HG03039 (cell line): ENCODE data around the gene GCNA.
"Not testable (repeated sequence)": the region's sequence is repeated elsewhere in the genome, so short reads cannot be mapped to it uniquely, and the experiment has no call there.

ENCODE experiments used
- ATAC-seq: cut with Tn5 transposase; IDR thresholded peaks from one replicate; pipeline ENCODE4 v1.9.1; 2021; ENCODE audit warnings: mild to moderate bottlenecking, moderate library complexity; ENCODE audit not compliant: unreplicated experiment

Gene GCNA

DNA sequence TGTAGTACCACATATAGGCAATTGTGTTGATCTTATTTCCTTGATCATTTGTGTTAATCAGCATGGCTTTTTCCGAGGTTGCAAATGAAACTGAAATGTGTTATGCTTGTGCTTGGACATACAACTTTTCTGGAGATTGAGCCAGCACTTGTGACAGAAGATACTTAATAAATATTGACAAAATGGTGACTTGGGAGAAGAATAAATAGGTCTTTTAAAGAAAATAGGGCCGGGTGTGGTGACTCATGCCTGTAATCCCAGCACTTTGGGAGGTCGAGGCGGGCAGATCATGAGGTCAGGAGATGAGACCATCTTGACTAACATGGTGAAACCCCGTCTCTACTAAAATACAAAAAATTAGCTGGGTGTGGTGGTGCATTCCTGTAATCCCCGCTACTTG is 18.5 kb upstream of the GCNA start:
- ATAC-seq, result not testable (repeated sequence)

DNA sequence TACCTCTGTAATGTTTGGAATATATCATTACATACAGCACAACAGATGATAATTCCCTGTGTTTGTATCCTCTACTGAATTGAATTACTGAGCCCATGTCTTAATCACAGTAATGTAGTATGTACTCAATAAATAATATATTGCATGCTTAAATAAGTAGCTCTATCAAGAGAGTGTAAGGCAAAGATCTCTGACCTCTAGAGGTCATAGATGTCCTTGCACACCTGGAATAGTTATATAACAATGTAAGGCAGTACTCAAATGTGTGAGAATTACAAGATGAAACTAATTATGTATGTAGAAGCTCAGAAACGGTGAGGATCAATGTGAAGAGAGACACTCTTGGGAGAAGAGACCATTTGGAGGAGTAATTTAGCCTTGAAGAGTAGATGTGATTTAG is 14.3 kb upstream of the GCNA start:
- ATAC-seq, result no peak

DNA sequence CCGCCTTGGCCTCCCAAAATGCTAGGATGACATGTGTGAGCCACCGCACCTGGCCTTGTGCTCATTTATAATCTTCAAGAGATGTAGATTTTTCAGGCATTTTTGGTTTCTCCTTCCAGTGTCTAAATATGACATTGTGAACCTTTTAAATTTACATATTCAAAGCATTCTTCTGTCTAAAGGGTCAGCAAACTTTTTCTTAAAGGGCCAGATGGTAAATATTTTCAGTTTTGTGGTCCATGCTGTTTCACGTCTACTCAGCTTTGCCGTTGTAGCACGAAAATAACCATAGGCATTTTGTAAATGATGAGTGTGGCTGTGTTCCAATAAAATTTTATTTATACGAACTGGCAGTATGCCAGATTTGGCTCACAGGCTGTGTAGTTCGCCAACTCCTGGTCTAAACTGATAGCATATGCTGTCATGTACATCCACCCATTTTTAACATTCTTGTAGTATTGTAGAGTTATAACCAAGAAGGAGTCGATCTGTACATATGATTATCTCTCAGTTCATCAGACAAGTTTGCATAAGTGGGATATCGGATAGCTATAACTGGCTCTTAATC is 12.7 kb upstream of the GCNA start:
- ATAC-seq, result no peak

DNA sequence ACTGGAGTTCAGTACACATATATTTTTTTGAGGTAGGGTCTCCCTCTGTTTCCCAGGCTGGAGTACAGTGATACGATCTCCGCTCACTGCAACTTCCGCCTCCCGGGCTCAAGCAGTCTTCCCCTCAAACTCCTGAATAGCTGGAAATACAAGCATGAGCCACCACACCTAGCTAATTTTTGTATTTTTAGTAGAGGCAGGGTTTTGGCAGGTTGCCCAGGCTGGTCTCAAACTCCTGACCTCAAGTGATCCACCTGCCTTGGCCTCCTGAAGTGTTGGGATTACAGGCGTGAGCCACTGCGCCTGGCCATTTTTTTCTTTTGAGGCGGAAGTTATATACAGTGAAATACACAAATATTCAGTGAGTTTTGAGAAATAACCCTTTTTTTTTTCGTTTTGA is 6.8 kb upstream of the GCNA start:
- not testable (repeated sequence) for ATAC-seq

DNA sequence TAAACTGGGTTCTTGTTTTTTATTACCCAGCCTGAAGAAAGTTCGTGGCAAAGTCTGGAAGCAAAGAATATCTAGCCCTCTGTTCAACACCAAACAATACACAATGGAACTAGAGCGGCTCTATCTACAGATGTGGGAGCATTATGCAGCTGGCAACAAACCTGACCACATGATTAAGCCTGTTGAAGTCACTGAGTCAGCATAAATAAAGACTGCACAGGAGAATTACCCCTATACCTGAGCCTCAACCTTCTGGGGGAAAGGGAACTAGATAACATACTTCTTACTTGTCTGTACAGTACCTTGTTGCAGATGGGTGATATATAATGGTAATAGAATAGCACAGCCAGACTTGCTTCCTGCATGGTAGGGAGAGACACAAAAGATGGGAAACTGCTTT is 4.6 kb upstream of the GCNA start:
- ATAC-seq, result no peak

DNA sequence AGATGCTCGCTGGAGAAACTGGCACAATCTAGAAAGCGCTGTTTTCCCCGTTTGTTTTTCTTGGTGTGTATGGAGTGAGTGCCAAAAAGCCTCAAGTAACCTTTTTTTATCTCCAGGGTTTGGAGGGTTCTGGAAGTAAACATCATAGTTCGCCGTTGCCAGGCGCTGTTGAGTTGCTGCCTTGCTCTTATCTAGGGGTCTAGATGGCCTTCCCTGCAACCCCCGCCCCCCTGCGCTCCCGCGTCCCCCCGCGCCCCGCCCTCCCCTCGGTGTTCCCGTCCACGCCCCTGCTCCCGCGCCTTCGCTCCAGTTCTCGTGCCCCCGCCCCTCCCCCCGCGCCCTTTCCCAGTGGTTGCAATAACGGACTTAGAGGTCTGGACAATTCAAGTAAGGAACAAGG is 555 bp upstream of the GCNA start:
- ATAC-seq, result no peak

DNA sequence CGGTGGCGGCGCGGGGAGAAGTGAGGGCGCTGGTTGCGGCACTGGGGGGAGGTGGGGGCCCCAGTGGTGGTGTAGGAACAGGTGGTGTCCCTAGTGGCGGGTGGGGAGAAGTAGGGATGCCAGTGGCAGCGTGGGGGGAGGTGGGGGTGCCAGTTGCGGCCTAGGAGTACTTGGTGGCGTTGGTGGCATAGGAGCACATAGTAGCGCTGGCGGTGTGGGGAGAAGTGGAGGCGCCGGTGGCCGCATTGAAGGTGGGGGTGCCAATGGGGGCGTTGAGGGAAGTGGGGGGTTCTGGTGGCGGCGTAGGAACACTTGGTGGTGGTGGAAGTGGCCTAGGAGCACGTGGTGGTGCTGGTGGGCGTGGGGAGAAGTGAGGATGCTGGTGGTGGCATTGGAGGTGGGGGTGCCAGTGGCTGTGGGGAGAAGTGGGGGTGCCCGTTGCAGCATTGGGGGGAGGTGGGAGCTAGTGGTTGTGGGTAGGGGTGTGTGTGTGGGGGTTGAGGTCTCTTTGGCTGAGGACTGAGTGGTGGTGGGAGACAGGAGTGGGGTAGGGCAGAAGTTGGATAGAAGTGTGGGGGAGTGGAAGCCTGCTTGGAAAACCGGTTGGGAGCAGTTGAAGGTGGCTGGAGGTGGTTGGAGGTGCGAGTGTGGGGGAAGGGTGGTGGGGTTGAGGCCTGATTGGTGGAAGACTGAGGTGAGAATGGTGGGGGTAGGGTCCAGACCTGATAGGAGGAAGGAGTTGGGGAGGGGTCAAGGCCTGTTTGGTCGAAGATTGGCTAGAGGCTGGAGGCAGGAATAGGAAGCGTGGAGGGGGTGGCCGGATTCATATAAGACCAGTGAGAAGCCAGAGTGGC is 1.1 kb downstream of the GCNA start:
- no peak for ATAC-seq

DNA sequence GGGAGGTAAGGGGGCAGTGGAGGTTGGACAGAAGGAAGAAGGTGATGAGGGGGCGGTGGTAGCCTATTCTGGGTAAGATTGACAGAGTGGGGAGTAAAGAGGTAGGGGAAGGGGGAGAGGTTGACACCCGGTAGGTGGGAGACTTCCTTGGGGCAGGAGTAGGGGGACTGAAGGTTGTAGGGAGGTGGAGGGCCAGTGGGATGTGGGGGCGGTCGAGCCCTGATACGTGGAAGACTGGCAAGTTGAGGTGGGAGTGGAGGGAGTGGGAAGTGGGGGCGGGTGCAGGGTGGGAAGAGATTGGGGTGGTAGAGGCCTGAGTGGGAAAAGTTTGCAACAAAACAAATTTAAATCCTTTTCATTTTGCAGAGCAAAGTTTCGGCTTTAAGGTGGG is 1.7 kb downstream of the GCNA start:
- ATAC-seq, result no peak

DNA sequence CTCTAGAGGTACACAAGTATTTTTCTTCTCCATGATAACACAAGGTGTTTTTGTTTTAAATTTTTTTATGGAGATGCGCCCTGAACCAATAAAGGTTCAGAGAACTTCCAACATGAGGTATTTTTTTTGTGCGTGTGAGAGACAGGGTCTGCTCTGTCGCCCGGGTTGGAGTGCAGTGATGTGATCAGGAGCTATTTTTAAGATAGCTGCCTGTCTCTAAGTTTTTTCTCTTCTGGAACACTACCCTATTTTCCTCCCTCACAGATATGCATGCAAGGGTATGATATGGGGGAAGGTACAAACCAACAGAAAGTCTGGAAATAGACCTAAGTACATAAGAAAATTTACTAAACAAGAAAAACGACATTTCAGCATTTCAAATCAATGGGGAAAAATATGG is 3.0 kb downstream of the GCNA start:
- ATAC-seq, result no peak

DNA sequence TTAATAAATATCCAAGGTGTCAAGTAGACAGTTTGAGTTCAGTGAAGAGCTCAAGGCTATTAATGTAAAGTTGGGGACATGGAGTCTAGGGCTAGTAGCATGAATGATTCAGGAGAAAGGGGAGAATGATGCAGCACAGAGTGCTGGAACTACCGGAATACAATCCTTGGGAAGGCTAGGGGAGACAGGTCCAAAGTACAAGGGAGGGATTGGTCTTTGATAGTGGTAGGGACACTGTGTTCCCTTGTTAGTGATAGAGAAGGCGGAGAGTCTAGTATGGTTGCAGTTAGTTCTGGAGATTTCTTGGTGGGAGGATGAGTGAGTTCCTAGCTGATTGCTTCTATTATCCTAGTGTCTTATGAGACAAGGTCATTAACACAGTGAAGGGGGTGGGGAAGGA is 8.7 kb downstream of the GCNA start:
- ATAC-seq, result no peak

DNA sequence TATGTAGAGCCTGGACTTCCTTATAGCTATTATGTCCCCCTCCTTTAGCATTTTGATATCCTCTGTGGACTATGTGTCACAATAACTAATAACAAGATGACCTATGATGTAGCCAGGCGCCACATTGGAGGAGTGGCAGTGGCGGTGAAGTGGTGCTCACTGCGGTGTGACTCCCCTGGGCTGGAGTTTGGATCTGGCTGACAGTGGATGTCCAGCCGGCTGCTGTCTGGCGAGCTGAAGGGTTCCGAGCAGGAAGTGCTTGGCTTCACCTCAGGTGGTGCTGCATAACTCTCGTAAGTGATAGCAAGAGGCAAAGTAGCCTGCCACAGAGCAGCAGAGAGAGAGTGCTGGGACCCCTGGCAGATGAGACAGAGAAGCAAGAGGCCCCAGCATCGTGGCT is 15.0 kb downstream of the GCNA start:
- not testable (repeated sequence) for ATAC-seq

DNA sequence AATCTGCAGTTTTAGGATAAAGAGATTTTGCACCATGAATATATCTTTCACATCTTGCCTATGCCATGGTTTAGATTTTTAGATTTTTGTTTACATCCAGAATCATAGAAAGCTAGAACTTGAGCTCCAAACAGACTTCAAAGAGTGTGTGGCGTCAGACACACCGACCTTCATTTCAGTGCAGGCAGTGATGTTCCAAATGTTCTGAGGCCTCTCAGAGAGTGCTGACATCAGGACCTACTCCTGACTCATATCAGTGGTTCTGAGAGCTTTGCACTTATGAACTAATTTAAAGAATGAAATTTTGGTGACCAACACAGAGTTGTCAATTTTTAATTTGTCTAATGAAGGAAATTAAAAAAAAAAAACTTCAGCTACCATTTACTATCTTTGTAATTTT is 21.7 kb downstream of the GCNA start:
- no peak for ATAC-seq

DNA sequence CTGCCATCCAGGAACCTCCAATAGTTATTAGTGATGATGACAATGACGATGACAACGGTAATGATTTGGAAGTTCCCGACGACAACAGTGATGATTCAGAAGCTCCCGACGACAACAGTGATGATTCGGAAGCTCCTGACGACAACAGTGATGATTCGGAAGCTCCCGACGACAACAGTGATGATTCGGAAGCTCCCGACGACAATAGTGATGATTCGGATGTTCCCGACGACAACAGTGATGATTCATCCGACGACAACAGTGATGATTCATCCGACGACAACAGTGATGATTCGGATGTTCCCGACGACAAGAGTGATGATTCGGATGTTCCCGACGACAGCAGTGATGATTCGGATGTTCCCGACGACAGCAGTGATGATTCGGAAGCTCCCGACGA is 25.4 kb downstream of the GCNA start:
- ATAC-seq, result no peak

DNA sequence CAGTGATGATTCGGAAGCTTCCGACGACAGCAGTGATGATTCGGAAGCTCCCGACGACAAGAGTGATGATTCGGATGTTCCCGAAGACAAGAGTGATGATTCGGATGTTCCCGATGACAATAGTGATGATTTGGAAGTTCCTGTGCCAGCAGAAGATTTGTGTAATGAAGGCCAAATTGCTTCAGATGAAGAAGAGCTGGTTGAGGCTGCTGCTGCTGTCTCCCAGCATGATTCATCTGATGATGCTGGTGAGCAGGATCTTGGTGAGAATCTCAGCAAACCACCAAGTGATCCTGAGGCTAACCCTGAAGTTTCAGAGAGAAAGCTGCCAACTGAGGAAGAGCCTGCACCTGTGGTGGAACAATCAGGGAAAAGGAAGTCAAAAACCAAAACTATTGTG is 25.9 kb downstream of the GCNA start:
- no peak for ATAC-seq

DNA sequence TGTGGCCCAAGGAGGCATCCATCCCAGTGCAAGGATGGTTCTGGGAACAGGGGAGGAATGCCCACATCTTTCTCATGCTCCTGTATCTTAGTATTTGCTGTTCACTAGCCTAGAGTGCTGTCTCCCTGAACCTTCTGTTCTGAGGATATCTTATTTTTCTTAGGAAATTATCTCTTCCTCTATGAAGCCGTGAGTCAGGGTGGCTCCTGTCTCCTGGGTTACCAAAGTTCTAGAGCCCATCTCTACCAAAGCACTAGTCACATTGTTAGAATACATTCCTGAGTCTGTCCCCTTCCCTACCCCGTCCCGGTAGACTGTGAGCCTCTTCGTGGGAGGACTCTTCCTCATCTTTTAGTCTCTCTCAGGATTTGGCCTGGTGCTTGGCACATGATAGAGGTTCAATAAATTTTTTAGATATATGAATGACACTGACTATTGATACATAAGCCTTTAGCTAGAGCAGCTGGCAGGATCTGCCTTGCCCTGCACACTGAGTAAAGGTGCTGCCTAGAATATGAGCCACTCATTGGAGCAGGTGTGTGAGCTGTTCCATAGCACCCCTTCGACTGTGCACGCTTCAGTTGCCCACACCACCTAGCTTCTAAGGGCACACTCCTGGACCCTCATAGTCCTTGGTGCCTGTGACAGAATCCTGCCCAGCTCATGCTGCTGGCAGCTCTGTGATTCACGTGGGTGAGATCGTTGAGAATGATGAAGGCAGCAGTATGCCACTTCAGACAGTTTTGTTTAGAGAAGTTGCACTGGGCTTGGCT is 26.7 kb downstream of the GCNA start:
- ATAC-seq, result no peak

DNA sequence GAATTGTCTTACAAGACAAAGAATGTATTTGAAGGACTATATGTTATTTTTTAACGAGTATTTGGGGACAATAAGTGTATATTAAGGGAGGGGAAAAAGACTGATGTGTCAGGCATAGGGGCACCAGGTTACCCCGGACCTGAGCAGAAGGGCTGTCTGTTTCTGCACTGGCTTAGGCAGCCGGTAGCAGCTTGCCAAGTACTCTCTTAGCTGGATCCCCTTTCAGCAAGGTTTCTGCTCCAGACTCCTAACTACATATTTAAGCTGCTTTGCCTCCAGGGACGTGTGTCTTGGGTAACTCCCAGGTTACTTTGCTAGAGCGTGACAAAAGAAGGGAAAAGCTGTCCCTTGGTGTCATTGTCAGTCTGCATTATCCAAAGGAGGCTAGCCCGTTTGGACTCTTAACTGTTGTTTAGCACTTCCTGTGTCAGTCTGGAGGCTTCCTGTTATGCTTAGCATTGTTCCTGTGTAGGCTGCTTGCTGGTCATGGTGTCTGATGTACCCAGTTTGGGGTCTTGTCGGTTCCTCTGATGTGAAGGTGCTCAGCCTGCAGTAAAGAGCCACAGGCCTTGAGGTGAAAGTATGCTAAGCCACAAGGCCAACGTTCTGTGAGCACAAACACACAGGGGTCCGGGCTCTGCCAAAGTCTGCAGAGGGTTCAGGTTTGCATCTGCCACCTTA is 28.4 kb downstream of the GCNA start:
- no peak for ATAC-seq

DNA sequence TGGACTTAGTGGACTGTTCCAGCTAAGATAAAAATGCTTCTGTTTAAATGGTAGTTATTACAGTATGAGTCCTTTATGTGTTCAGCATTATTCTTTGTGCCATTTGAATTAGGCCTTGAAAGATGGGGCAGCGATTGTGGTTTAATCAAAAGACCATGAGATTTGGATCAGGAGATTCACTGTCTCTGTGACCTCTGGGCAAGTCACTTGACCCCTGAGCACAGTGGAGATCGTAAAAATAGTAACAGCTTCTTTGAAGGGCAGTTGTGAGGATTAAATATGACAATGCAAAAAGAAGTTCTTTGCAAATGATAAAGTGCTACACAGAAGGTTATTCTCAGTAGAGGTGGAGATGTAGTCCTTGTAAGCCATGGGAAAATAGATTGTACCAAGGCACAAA is 29.3 kb downstream of the GCNA start:
- no peak for ATAC-seq

DNA sequence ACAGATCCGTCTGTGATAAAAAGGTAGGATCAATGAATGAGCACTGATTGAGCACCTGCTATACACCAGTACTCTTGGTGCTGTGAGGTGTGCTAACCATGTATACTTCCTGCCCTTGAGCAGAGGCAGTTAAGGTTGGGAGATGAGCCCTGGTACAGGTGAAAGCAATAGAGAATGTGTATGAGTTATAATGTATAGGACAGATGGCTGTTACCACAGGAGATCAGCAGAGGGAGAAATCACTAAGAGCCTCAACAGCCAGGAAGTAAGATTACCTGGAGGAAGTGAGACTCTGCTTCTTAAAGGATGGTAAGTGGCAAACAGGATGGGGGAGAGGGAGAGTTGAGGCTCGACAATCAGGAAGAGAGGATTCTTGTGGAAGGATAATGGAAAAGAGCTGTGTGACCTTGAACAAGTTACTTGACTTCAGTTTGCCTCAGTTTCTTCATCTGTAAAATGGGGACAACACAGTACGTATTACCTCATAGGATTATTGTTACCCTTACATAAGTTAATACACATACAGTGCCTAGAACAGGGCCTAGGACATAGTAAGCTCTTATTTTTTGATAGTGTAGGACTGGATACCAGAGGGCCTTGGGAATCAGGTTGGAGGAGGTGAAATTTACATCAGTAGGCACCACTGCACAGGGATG is 31.0 kb downstream of the GCNA start:
- ATAC-seq, result no peak

DNA sequence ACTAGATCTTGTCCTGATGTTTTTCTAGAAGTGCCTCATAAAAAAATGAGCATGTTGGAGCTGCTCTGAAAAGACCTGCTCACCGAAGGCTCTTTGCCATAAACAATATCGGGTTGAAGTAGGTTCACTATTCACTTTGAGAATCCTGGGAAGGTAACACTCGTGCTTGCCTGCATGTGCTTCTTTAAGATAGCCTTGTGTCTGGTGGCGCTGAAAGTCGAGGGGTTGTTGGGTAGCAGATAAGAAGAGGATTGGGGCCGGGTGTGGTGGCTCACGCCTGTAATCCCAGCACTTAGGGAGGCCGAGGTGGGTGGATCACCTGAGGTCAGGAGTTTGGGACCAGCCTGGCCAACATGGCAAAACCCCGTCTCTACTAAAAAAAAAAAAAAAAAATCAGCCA is 33.5 kb downstream of the GCNA start:
- ATAC-seq, result not testable (repeated sequence)

DNA sequence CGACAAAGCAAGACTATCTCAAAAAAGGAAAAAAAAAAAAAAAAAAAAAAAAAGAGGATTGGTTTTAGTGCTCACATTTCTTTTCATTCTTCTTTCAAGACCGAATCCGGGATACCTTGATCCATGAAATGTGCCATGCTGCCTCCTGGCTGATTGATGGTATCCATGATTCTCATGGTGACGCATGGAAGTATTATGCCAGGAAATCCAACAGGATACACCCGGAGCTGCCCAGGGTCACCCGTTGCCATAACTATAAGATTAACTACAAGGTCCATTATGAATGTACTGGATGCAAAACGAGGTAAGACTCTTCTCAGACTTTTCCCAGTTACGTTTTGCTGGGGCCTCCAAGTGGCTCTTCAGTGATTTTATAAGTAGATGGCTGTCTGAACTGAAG is 34.0 kb downstream of the GCNA start:
- no peak for ATAC-seq

DNA sequence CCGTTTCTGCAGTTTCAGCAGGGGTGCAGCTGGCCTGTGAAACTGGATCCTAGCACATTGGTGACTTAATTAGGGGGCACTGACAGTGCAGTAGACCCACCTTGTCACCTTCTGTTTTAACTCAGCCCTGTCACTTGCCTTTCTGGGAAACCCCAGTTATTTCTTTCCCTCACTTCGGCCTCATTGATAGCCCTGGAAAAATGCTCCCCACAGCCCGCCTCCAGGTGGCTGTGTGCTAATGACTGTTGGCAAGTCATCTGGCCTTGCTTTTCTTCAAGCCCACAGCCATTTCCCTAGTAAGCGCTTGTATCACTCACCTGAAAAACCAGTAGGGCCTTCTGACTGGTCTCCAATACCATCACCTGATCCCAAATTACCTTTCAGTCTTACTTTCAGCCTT is 36.8 kb downstream of the GCNA start:
- ATAC-seq, result no peak
